CD1c-positive myeloid dendritic cell (primary cell): ENCODE data around the gene LUC7L2.
"Not testable (repeated sequence)": the region's sequence is repeated elsewhere in the genome, so short reads cannot be mapped to it uniquely, and the experiment has no call there.

Source experiments
- DNase-seq: peaks from one replicate; pipeline ENCODE4 v3.0.0-alpha.2; 2016; ENCODE audit errors: extremely low spot score

Gene LUC7L2

DNA sequence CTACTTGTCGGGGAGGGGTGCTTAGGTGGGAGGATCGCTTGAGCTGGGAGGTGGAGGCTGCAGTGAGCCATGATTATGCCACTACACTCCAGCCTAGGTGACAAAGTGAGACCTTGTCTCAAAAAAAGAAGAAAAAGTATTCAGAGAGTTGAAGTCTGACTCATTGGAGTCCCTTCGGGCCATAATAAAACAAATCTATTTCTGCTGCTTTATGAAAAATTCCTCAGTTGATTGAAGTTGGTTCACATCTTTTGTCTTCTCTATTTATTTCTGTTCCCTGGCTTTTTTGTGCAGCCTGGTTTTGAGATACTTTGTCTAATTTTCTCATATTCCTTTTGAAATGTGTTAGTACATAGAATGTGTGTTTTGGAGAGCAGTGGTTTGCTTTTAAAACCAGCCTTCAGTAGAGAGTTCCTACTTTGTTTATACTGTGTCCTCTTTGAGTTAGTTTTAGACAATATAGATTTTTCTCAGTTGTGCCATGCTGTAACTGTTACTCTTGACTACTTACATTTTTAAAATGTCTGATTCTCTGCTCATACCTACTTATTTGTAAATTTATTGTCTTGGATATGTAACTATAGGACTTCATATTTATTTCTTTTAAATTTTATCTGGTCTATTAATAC is 36.7 kb downstream of the LUC7L2 start:
- no peak for DNase-seq

DNA sequence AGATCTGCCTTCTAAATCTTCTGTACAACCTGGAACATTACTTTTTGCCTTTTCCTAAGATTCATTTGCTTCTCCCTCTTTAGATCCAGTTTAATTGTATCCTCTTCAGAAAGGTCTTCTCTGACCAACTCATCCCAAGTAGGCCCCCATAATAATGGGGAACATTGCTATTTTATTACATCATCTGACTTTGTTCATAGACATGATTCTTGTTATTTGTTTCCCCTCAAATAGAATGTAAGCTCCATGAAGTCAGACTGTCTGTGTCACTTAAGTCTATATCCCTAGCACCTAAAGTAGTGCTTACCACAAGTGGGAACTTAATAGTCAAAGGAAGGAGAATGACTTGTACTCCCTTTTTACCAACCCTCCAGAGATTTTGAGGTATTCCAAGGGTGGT is 37.5 kb downstream of the LUC7L2 start:
- no peak for DNase-seq

DNA sequence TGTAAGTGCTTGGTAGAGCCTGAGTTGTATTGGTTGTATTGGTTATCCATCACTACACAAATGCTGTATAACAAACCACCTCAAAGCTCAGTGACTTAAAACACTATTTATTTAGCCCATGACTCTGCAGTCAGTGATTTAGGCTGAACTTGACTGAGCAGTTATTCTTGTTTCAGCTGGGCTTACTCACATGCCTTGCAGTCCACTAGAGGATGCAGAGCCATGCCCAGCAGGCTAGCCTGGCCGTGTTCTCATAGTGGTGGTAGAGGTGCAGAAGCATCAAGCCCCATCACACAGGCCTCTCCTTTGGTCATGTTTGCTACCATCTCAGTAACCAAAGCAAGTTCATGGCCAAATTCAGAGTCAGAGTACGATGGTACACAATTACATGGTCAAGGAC is 43.9 kb downstream of the LUC7L2 start:
- no peak for DNase-seq

DNA sequence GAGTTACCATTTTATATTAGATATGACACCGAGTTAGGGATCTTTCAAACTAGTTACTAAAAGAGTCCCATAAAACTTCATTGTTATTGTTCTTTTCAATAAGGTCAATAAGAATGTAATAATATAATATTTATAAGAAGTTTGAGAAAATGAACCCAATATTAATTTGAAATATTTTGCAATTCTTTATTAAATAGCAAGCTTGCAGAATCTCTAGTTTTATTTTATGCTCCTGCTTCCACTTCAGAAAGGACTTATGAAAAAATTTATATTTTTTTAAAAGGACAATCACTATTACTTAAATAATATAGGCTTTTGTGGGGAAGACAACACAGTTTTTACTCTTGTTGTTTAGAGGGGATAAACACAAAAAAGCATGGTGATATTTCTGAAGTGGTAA is 47.9 kb downstream of the LUC7L2 start:
- DNase-seq, result no peak

DNA sequence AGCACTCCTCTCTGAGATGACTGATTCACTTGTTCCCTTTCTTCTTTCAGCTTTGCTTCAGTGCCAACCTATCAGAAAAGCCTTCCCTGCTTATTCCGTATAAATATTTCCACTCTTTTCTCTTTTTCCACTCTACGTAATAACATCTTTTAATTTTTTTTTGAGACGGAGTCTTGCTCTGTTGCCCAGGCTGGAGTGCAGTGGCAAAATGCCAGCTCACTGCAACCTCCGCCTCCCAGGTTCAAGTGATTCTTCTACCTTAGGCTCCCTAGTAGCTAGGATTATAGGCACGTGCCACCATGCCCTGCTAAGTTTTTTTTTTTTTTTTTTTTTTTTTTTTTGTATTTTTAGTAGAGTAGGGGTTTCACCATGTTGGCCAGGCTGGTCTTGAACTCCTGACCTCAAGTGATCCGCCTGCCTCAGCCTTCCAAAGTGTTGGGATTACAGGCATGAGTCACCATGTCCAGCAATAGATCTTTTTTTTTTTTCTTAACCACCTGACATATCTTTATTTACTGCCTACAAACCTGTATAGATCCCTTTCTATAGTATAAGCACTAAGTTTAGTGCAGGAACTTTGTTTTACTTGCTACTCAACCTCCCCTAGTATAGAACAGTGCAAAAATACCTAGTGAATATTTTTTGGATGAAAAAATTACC is 55.2 kb downstream of the LUC7L2 start:
- DNase-seq, result not testable (repeated sequence)

DNA sequence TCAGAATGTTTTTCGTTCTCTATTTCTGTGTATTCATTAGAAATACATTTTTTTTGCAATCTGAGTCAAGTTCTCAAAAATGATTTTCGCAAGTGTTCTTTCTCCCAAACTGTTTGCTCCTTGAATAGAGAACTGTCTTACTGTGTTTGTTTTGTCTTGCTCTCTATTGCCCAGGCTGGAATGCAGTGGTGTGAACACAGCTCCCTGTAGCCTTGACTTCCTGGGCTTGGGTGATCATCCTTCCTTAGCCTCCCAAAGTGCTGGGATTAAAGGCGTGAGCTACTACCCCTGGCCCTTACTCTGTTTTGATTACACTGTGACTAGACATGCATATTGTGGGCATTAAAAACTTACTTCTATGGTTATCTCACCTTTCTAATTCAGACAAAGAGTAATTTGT is 56.7 kb downstream of the LUC7L2 start:
- DNase-seq, result no peak

DNA sequence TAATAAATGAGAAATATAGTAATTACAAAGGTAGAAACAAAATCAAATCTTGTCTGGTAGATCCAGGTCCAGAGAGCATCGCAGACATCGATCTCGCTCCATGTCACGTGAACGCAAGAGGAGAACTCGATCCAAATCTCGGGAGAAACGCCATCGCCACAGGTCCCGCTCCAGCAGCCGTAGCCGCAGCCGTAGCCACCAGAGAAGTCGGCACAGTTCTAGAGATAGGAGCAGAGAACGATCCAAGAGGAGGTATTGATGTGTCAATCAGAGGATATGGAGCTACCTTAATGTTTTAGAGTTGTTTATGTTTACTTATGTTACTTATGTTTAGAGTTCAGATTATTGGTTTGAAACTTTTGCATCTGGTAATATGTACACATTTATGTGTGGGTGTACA is 57.8 kb downstream of the LUC7L2 start:
- DNase-seq, result no peak

DNA sequence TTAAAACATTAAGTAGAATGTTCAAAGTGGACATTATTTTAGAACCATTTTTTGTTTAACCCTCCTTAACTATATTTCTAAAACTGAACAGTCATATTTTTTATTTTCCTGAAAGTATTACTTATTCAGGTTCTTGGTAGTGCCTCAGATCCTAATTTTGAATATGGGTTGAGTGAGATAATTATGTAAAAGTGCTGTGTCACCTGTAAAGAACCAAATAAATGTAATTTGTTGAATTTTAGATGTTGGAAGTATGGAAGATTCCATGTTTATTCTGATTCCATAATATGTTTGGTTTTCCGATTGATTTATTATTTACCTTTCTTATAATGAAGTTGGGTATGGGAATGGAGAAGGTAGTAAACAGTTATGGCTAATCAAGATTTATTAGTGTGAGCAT is 61.4 kb downstream of the LUC7L2 start:
- no peak for DNase-seq

DNA sequence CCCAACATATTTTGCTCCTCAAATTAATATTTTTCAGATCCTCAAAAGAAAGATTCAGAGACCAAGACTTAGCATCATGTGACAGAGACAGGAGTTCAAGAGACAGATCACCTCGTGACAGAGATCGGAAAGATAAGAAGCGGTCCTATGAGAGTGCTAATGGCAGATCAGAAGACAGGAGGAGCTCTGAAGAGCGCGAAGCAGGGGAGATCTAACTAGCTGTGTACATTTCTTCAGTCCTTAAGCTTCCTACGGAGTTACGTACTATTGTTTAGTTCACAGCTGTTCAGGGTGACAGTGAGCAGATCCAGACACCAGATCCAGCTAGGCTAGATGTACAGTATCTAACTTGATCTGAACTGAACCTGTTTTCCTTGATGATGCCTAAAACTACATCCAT is 62.4 kb downstream of the LUC7L2 start:
- no peak for DNase-seq

DNA sequence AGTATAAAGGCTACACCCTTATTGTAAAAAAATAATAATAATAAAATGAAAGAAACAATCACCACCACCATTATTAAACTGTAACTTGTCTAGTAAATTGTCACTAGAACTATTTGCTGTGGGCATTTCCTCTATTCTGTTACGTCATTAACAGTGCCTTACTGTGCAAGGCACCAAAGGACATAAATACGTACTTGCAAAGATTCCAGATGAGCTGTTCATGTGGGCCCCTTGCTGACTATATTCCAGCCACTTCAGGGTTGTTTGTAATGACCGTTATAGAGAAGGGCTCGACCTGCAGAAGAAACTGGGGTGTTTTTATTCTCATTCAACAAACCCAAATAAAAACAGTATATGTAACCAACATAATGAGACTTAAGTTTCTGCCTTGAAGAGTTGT is 63.4 kb downstream of the LUC7L2 start:
- DNase-seq, result no peak

DNA sequence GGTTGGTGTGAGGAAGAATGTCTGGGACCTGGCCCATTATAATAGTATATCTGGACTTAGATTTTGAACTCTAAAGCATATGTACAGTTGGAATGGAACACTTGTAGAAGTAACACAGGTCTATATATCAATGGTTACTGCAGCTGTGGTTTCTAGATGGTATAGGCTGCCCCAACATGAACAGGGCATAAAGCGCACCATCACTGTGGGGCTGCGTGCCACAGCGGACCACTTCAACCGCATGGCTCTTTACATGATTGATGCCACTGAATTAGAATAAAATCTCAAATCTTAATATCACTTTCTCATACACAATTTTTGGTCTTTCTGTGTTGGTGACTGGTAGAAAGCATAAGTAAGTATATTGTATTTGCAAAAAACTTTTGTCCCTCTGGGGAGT is 64.3 kb downstream of the LUC7L2 start:
- no peak for DNase-seq

DNA sequence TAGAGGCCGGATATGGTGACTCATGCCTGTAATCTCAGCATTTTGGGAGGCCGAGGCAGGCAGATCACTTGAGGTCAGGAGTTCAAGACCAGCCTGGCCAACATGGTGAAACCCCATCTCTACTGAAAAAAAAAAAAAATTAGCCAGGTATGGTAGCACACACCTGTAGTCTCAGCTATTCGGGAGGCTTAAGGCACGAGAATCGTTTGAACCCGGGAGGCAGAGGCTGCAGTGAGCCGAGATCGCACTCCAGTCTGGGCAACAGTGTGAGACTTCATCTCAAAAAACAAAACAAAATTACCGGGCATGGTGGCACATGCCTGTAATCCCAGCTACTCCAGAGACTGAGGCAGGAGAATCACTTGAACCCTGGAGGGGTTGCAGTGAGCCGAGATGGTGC is 66.0 kb downstream of the LUC7L2 start:
- not testable (repeated sequence) for DNase-seq

DNA sequence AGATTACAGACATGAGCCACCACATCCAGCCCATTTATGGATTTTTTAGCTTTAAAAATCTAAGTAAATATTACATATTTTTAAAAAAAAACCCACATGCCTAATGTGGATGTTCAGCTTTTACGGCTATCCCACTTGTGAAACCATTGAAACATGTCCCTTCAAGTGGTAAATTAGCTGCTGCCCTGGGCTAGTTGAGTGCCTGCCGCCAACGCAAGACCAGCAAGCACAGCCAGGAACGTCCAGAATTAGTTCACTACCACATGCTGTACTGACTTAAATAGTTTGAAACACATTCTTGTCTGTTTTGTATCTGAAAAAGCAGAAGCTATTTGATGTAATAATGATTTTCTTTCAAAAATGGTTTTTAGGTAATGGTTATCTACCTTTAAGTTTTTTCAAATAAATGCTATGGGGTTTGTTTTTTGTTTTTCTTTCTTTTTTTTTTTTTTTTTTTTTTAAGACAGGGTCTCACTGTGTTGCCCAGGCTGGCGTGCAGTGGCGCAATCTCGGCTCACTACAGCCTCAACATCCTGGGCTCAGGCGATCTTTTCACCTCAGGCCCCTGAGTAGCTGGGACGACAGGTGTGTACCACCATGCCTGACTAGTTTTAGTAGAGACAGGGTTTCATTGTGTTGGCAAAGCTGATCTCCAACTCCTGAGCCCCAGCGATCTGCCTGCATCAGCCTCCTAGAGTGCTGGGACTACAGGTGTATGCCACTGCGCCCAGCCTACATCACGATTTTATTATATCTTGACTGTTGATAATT is 66.7 kb downstream of the LUC7L2 start:
- DNase-seq, result no peak

DNA sequence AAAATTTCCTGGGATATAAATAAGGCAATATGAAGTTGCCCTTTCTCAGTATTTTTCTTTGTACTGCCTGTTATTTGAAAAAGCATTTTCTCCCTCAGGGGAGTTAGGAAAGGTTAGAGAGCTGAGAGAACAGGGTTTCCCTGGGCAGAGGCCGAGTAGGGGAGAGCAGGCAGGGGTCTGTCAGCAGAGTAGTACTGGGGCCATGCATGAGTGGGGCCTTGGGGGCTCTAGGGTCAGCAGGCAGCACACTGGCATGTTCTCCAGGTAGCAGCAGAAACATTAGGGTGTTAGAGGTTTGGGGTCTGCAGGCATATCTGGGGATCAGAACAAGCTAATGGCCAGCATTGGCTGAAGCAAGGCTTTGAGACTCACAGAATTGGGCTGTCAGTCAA is 67.3 kb downstream of the LUC7L2 start:
- no peak for DNase-seq

DNA sequence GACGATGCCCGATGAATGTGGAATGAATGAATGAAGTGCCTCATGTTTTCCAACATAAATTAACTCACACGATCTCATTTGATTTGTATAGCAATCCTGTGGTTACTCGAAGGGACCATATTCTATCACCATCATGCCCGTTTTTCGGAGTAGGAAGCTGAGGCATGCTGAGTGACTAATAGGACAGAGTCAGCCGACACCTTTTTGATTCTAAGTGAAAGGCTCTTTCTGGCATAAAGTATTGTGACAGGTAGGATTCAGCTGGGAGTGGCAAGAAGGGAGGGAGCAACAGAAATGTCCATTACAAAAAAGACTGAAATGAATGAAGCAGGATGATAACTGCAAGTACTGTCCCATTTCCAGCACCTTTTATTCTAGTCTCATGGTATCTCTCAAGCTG is 68.1 kb downstream of the LUC7L2 start:
- no peak for DNase-seq

DNA sequence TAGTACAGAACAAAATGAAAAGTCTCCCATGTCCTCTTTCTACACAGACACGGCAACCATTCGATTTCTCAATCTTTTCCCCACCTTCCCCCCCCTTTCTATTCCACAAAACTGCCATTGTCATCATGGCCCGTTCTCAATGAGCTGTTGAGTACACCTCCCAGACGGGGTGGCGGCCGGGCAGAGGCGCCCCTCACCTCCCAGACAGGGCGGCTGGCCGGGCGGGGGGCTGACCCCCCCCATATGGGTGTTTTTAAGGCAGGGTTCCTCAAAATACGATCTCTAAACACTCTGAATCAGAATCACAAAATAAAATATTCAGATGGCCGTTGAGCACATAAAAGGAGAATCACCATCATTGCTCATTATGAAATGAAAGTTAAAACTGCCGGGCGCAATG is 70.0 kb downstream of the LUC7L2 start:
- not testable (repeated sequence) for DNase-seq

DNA sequence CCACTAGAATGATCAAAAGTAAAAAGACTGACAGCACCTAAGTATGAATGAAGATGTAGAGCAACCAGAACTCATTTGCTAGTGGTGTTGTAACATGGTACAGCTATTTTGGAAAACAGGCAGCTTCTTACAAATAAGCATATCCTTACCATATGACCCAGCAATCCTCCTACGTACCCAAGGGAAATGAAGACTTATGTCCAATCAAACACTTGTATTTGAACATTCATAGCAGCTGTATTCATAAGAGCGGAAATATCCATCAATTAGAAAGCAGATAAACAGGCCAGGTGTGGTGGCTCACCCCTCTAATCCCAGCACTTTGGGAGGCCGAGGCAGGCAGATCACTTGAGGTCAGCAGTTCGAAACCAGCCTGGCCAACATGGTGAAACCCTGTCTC is 70.7 kb downstream of the LUC7L2 start:
- no peak for DNase-seq

DNA sequence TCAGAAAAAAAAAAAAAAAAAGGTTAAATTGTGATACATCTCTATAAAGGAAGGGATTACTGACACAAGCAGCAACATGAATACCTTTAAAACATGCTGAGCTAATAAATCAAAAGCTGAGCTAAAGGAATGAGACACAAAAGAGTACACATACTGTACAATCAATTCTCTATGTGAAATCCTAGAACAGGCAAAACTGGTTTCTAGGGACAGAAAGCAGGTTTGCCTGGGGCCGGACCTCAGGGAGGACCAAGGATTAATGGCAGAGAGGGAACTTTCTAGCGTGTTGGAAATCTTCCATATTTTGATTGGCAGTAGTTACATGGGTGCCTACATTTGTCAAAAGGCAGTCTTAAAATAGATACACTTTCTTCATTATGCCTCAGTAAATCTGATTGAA is 71.3 kb downstream of the LUC7L2 start:
- DNase-seq, result no peak

DNA sequence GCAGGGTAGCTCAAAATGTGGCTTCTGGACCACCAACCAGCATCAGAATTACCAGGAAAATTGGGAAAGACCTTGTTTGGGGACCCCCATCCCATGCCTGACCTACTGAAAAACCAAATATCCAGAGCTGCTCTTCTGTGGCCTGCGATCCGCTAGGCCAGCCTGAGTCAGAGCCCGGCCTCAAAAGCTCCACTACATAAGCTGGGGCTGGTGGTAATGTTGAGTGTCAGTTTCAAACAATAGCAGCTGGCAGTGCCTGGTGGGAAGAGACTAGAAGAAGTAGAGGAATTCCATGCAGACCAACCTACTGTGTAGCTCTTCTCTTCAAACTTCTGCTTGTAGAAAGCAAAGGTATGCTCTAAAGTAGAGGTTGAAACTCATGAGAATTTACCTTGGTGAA is 71.8 kb downstream of the LUC7L2 start:
- DNase-seq, result no peak

DNA sequence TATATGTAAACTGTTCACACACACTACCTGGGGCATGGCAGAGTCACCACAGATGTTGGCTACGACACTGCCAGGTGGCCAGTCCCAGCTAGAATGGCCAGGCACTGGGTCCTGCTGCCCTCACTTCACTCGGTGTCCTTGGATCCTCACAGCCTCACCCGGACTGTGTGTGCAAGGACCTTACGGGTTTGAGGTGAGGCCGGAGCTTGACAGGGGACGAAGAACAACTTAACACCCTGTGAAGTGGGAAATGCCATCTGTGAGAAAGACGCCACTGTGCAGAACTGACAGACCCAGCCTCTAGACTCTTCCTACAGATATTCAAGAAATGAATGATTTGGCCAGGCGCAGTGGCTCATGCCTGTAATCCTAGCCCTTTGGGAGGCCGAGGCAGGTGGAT is 77.1 kb downstream of the LUC7L2 start:
- DNase-seq, result no peak

DNA sequence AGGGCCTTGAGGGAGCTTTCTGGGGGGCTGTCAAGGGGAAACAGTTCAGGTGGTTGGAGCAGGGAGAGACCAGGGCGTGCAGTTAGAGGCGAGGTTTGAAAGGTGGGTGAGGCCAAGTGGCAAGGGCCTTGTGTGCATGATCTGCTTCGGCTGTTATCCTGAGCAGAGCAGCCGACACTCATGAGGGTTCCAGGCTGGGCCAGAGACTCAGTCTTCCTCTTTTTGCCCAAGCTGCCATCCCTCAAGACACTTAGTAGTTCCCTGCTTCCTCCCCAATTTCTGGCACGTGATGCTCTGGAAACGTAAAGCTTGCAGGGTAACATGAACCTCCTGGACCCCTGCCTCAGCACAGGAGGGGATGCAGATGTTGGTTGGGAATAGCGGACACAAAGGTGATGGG is 79.7 kb downstream of the LUC7L2 start:
- DNase-seq, result no peak

DNA sequence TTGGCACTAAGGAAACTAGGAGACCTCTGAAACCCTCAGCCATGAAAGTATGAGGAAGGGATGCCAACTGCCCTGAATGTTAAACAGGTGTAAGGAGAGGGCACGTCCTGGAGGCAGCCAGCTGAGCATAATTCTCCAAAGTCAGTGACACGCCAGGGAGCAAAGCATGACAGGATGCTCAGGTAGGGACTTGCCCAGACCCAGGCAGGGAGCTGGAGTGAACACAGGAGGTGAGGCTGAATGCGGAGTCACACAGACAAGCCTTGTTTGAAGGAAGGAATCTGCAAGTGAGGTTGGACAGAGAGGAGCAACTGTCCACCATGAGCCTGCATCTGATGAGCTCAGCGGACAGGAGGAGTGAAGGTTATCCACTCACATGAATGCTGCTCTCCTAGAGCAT is 82.3 kb downstream of the LUC7L2 start:
- DNase-seq, result no peak
